C4-2B (cell line): ENCODE results near the gene ERC2.

ENCODE experiments used
- CTCF ChIP-seq: fragments of 450-650 bp; conservative IDR thresholded peaks from 2 replicates; pipeline ENCODE4 v1.5.1; 2017; ENCODE audit warnings: mild to moderate bottlenecking
- ZFX ChIP-seq: fragments of 450-650 bp; IDR thresholded peaks from 2 replicates; pipeline ENCODE4 v1.6.1; 2017

- no peak for TF ChIP-seq CTCF
- no peak for TF ChIP-seq ZFX
Observed at GRCh38 chr3:55875113-55875512, 593.2 kb downstream of the ERC2 start.
